GM10266 (cell line): ENCODE measurements around the gene KRT1.

Source experiments
- DNase-seq: peaks from one replicate; pipeline ENCODE4 v3.0.0; 2012; ENCODE audit errors: extremely low spot score
- CTCF ChIP-seq: IDR thresholded peaks from 2 replicates; pipeline ENCODE4 v1.5.1; 2012; ENCODE audit warnings: mild to moderate bottlenecking, low read depth; ENCODE audit not compliant: control insufficient read depth, insufficient read depth; ENCODE audit errors: missing control alignments

KRT1 gene

GRCh38 chr12:52655720-52656124 is 24.5 kb downstream of the KRT1 start:
- TF ChIP-seq CTCF: no peak
- DNase-seq: no peak

GRCh38 chr12:52655251-52655650 is 25.0 kb downstream of the KRT1 start:
- DNase-seq: no peak
- no peak for TF ChIP-seq CTCF

- TF ChIP-seq CTCF: no peak
- DNase-seq: no peak
Observed at GRCh38 chr12:52651726-52652261, 28.4 kb downstream of the KRT1 start, which contains the start of gene KRT2. Gene KRT2 (minus strand): TSS chr12:52652211. CDS start chr12:52652142, 69 bp downstream.

GRCh38 chr12:52650520-52651081 is 29.6 kb downstream of the KRT1 start:
- DNase-seq: no peak
- no peak for TF ChIP-seq CTCF

GRCh38 chr12:52649066-52649465 is 31.1 kb downstream of the KRT1 start:
- TF ChIP-seq CTCF: no peak
- no peak for DNase-seq

GRCh38 chr12:52648012-52648550 is 32.1 kb downstream of the KRT1 start:
- TF ChIP-seq CTCF: no peak
- DNase-seq: no peak

- DNase-seq: no peak
- no peak for TF ChIP-seq CTCF
Observed at GRCh38 chr12:52647601-52648000, 32.6 kb downstream of the KRT1 start.
